Epidermal melanocyte (primary cell): Measurements from ENCODE around the gene TANK.

Source experiments
- DNase-seq: peaks from one replicate; pipeline ENCODE4 v3.0.0; 2011; ENCODE audit warnings: low spot score; ENCODE audit not compliant: insufficient read length

The TANK gene

DNA sequence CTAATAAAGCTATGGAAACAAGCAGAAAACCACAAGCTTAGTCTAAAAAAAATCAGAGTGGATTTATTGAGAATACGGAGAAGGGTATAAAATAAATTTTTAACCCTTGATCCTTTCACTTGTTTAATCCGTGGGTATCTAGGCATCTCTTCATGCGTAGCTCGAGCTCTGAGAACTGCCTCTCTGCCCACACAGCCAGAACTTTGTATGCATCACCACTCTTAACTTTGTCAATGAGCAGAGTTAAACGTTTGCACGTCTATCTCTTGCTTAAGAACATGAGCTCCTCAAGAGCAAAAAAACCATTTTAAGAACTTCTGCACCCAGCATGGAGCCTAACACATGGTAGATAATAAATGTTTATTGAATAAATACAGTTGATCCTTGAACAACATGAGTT lies 26.9 kb upstream of the TANK start:
- no peak for DNase-seq

DNA sequence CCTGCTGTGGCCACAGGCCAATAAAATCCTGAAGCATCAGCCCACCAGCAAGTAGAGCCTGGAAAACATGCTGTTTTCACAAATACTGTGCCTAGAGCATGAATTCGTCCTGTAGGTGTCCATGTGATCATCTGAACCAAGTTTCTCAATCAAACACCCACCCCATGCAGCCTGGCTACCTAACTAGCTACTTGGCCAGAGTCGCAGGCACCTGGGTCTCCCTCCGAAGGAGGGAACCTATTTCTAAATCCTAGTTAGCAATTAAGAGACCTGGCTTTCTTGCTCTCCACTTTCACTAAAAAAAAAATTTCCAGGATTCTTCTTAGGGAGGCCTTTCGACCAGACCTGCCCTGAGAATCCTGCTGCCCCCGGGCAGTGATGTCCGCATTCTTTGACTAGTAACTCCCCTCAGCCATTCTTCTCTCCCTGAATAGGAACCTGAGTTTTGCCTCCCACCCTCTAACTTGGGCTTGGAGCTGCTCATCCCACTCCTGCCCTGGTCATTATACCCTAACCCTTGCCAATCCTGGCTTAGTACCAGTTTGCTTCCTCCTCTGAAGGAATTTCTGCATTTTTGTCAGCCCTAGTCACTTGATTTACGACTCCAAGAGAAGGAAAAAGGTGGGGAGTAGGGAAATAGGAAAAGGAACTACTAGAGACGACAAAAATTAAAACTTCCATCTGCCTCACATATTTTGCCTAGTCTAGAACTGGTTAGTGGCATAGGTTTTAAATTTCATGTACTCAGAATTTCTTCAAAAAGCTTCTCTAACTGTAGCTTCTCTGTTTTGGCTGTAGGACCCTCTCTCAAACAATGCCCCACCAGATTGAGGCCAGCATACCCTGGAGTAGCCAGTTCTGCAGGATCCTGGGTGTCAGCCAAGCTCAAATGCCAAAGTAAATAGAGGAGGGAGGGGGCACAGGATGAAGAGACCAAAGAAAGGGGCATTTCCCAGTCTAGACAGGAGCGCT lies 25.4 kb upstream of the TANK start:
- no peak for DNase-seq

DNA sequence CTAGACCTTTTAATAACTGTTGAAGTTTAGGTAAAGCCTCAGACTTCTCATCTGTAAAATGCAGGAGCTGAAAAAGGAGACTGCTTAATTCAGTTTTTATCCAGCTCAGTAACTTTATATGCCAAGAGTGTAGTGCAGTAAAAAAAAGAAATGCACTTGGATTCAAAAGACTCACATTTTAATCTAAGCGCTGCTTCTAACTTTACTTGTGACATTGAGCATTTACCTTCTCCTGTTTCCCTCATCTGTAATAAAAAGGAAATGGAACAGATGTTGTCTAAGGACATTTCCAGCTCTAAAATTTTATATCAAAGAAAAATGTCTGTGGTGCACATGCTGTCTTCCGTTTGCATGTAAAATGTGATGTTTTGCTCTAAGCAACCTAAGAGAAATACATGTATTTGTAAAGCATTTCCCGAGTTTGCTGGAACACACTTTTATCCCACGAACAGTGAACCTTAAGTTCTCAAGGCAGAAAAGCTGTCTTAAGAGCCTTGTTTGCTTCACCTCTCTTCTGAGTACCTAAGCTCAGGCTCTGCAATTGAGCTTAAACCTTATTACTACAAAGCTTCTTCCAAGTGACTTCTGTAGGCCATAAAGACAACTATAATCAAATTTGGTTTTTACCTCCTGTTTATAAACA lies 24.2 kb upstream of the TANK start:
- DNase-seq, result no peak

DNA sequence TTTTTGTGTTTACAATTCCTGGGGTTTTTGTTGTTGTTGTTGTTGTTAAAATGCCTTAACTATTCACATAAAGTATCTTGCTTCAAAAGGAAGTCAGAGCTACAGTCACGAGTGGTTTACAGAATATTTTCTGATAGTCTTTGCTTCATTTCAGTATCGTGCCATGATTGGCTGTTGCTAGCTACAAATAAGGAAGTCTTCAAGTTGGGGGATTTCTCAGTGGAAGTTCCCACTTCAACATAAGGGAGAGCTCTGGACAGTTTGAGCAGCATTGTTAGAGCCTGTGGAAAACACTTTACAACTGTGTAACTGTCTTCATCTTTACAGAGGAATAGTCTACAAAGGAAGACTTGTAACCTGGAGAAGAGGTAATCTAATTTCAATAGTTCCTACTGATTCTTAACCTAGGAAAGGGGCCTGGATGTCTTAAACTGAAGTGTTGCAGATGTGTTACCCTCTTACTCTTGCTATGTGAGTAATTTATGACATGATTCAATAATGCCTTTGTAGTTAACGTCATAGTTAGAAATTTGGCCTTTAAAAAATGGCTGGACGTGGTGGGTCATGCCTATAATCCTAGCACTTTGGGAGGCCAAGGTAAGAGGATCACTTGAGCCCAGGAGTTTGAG lies 23.4 kb upstream of the TANK start:
- DNase-seq, result no peak

DNA sequence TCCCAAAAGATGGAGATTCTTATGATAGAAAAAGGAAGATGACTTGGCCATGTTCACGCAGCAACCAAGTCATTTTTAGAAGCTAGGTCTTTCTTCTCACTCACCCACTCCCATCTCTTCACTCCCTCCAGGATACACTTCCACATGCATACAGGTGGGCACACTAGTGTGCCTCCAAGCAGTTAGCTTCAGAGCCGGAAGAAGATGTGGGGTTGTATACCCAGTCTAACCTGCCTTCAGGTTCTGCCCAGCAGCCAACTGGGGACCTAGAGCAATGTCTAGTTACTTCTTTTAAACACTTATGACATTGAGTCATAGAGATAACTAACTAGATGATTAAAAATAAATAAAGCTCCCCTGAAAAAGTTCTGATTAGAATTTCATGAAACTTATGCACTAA lies 21.8 kb upstream of the TANK start:
- no peak for DNase-seq

DNA sequence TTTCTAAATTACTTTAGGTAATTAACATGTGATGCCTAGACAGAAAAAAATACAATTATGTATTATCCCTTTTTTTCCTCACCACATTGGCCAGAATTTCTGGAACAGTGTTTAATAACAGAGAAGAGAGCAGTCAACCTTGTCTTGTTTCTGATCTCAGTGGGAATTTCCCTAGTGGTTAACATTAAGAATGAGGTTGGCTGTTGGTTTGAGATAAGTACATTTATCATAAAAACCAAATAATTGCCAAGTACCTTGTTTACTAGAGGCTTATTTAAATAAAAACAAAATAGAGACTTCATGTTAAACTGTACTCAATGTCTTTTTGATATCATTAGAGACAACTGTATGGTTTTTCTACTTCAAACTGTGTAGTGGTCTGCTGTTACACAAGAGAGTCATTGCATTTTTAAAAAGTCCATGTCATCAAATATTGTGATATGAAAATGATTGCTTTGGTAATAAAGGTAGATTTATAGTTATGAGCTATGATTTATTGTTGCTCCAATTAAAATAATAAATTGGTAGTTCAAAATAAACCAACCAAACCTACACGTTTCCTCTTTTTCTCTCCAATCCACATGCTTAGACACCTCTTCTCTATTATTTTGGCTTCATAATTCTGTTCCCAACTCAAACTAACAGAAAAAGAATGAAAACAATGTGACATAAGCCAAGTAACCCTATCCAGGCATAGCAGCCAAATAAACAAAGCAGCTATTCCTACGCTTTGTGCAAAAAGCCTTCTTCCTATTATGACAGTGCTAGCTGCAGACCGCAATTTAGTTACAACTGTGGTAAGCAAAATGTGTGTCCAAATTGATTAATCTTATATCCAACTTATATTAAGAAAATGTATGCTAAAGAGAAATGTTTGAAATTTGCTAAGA lies 20.9 kb upstream of the TANK start:
- DNase-seq, result no peak

DNA sequence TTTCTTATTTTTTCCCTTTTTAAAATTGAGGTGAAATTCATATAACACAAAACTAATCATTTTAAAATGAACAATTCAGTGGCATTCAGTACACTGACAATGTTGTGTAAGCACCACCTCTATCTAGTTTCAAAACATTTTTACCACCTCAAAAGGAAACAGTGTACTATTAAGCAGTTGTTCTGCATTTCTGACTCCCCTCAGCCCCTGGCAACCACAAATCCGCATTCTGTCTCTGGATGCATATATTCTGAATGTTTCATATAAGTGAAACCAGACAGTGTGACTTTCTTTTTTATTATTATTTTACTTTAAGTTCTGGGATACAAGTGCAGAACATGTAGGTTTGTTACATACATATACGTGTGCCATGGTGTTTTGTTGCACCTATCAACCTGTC lies 19.2 kb upstream of the TANK start:
- no peak for DNase-seq

DNA sequence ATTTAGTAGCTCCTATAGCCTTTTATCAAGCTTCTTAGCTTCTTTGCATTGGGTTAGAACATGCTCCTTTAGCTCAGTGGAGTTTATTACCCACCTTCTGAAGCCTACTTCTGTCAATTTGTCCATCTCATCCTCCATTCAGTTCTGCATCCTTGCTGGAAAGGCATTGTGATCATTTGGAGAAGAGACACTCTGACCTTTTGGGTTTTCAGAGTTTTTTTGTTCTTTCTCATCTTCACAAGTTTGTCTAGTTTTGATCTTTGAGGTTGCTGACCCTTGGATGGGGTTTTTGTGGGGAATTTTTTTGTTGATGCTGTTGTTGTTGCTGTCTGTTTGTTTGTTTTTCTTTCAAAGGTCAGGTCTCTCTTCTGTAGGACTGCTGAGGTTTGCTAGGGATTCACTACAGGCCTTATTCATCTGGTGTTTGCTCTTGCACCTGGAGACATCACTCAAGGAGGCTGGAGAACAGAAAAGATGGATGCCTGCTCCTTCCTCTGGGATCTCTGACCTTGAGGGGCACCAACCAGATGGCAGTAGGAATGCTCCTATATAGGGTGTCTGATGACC lies 13.9 kb upstream of the TANK start:
- no peak for DNase-seq

DNA sequence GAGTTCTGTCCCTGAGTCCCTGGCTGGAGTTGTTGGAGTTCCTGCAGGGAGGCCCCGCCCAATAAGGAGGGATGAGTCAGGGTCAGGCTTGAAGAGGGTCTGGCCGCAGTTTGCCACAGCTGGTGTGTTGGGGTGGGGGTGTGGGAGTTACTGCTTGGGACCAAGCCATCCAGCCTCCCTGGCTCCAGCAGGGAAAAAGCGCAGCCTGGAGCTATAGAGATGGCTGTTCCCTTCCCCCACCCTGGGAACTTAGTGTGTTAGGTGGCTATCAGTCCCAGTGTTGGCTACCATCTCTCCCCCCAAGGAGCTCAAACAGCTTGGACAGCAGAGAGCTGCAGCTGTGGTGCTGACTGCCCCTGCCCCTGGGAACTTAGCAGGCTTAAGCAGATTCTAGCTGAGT lies 13.2 kb upstream of the TANK start:
- no peak for DNase-seq

DNA sequence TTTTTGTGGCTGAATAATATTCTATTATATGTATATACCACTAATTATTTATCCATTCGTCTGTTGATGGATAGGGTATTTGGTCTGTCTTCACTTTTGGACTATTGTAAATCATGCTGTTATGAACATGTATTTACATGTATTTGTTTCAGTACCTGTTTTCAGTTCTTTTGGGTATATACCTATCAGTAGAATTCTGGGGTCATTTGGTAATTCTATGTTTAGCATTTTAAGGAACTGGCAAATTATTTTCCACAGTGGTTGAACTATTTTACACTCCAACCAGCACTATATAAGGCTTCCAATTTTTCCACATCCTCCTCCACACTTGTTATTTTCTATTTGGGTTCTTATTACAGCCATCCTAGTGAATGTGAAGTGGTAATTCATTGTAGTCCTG lies 12.4 kb upstream of the TANK start:
- DNase-seq, result no peak

DNA sequence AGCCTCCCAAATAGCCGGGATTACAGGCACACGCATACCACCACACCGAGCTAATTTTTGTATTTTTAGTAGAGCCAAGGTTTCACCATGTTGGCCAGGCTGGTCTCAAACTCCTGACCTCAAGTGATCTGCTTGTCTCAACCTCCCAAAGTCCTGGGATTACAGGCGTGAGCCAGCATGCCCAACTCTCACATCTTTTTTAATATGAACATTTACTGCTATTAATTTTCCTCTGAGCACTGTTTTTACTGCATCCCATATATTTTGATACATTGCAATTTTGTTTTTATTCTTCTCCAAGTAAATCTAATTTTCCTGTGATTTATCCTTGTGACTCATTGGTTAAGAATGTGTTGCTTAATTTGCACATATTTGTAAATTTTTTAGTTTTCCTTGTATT lies 9.5 kb upstream of the TANK start:
- no peak for DNase-seq

DNA sequence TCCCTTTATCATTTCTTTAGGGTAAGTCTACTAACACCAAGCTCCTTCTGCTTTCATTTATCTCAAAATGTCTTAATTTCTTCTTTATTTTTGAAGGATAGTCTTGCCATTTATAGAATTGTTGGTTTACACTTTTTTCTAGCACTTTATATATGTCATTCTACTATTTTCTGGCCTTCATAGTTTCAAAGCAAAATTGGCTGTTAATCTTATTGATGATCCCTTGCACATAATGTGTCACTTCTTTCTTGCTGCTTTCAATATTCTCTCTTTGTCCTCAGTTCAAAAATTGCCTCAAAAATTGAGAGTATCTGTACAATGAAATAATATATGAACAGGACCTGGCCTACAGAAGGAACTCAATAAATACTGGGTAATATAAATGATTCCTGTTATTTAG lies 7.9 kb upstream of the TANK start:
- DNase-seq, result no peak

DNA sequence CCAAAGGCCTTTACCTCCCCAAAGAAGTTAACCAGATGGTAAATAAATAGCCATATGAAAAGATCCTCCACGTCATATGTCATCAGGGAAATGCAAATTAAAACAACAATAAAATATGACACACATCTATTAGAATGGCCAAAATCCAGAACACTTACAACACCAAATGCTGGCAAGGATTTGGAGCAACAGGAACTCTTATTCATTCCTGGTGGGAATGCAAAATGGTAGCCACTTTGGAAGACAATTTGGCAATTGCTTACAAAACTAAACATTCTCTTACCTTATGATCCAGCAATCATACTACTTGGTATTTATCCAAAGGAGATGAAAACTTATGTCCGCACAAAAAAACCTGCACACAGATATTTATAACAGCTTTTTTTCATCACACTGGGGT lies 1.3 kb upstream of the TANK start:
- no peak for DNase-seq

DNA sequence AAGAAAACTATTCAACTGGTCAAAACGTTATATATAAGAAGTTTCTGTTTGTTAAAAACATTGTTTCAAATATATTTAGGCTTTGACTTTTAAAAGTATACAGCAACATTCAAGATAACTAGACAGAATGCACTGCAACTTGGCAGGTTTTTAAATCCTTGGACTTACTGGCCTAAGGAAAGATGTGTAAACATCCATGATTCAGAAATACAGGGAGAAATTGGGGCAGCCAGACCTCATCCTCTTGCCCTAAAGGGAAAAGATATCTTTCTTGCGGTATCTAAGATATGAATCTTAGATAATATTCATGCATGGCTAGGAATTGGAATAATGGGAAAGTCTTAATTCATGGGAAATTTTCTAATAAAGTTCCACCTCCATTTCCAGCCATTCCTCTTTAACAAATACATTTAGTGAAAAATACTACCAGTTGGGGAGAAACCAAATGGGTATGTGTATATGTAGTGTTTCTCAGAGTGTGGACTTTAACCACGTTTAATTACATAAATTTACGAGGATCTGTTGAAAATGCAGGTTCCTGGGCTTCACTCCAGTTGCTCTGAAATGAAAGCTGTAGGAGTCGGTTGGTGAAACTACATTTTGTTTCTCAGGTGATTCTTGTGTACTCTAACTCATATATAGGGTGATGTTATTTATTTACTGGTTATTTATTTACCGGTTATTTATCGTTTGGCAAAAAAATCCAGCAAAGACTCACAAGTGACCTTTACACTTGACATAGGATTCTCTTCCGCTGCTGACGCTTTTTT lies 587 bp upstream of the TANK start:
- DNase-seq, result no peak

DNA sequence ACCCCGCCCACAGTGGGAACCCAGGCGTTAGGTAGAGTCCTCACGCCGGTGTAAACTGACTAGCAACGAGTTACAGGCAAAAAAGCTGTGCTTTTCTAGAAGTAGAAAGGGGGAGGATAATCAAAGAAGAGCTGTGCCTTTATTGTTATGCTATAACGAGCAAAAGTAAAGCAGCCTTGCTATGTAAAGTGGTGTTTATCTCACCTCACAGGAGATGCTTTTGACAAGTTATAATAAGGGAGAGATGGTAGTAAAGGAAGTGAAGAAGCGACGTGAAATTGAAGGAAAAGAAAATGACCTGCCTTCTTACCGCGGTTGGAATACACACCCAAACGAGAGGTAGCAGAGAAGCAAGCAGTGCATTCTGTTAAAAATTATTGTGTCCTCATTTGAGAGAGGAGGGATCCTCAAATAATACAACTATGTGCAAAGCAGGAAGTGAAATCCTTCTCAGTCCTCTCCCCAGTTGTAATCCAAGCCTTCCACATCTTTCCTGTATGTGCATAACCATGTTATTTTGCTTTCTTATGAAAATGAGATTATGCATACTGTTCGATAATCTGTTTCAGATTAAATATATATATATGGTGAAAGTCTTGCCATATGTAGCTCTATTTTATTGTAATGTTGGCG lies 962 bp downstream of the TANK start:
- no peak for DNase-seq

DNA sequence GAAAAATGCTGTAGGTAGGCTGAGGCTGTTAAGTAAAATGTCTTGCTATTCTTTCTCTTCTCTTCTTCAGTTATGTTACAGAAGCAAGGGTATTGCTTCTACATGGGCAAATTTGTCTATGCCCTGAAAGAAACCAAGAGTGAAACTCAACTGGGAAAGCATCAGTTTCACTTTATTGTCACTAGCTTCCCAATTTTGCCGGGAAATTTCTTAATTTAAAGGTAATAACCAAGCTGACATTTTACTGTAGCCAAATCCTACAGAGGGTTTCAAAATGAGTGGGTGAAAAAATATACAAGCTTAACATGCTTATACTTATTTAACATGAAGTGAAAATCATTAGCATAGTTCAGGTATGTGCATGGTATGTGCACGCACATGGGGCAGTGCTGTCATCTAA lies 3.2 kb downstream of the TANK start:
- DNase-seq, result no peak

DNA sequence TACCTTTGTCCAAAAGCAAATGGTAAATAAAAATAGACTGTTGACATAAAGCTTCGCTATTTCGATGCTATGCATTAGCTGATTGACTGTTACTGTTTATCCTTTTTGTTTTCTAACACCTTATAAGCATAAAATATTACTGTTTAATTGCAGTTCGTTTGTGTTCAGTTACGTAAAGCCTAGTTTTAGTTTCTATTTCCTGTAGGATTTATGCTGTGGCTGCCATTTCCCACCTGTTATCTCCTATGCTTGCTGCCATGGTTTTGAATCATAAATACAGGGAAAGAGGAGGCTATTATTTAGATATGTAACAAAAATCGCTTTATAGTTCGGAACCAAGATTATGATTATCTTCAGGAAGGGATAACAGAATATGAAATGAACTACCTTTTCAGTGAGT lies 3.9 kb downstream of the TANK start:
- no peak for DNase-seq

DNA sequence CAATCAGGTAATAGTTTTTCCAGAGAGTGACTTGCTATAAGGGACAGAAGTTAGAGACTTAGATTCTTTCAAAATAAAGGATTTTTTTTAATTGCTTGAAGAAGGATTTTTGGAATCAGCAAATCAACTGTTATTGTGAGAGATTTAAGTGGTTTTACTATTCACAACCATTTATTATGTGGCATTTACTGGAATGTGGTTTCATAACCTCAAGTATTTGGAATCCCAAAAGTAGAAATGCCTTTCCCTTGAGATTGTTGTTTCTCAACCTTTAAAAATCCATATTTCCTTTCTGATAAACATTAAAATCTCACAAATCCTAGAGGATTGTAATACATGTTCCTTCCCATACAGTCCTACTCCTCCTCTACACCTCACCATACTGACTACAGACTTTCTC lies 5.0 kb downstream of the TANK start:
- no peak for DNase-seq

DNA sequence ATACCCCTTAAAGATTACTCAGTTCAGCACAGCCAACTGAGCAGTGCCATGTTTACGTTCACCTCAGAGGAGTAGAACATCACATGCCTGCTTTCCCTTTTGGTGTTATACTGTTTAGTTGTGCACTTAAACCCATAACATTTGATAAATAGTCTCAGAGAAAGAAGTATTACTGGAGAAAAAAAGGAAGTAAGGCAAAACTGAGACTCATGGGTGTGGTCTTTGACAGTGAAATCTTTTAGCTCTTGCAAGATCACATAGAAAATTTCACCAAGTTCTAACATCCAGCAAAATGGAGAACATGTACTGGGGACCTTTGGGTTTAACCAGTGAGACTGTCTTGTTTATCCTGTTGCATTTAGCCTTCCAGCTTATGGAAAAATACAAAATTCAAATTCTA lies 5.6 kb downstream of the TANK start:
- no peak for DNase-seq
